Measurements from ENCODE around the gene IL1R2.

Gene IL1R2

GRCh38 chr2:101993772-101994171, 2.0 kb downstream of the IL1R2 start:
- TF ChIP-seq CTCF (IDR thresholded peaks at IDR 0.05): no peak

- TF ChIP-seq CTCF (IDR thresholded peaks at IDR 0.05): no peak
Measured at GRCh38 chr2:101995019-101995418, 3.3 kb downstream of the IL1R2 start.

GRCh38 chr2:101995804-101996203, 4.0 kb downstream of the IL1R2 start:
- no peak for TF ChIP-seq CTCF (IDR thresholded peaks at IDR 0.05)

- TF ChIP-seq CTCF (IDR thresholded peaks at IDR 0.05): no peak
Measured at GRCh38 chr2:101998556-101998895, 6.8 kb downstream of the IL1R2 start.

- TF ChIP-seq CTCF (IDR thresholded peaks at IDR 0.05): no peak
Measured at GRCh38 chr2:101998896-101999789, 7.4 kb downstream of the IL1R2 start.

GRCh38 chr2:102000012-102000411, 8.3 kb downstream of the IL1R2 start:
- no peak for TF ChIP-seq CTCF (IDR thresholded peaks at IDR 0.05)

GRCh38 chr2:102000813-102001766, 9.3 kb downstream of the IL1R2 start:
- no peak for TF ChIP-seq CTCF (IDR thresholded peaks at IDR 0.05)
